ENCODE results near the gene TACSTD2. TPM values are rescaled to one million over a fixed set of nuclear protein-coding genes. Genes with fewer than 3 reads are reported as not detected.
"Not testable (repeated sequence)": the region's sequence is repeated elsewhere in the genome, so short reads cannot be mapped to it uniquely, and the experiment has no call there.

Gene TACSTD2
- total RNA-seq, 3 donors from 2014 or later = 1.1 to 335 (median 230) TPM

GRCh38 chr1:58551186-58552140 lies 25.6 kb downstream of the TACSTD2 start:
- intact Hi-C loops (cut with DNase I; ENCODE audit: low total_unique reads) = no loop called here
- Histone ChIP-seq H3K4me1 (no peaks in the 10 kb centered on the region), H3K4me3 (no peak overlapping the region), H3K9me3 (no peaks in the 10 kb centered on the region), H3K27ac (no peak overlapping the region), H3K27me3 (no peaks in the 10 kb centered on the region), H3K36me3 (no peaks in the 10 kb centered on the region)
- TF ChIP-seq CTCF (IDR thresholded peaks at IDR 0.05) = no peak
- TF ChIP-seq POLR2A (IDR thresholded peaks at IDR 0.05) = no peak
- TF ChIP-seq POLR2AphosphoS5 (IDR thresholded peaks at IDR 0.05) = no peak
- no peak for DNase-seq (ENCODE audit: low spot score in 2 of 2)

DNA sequence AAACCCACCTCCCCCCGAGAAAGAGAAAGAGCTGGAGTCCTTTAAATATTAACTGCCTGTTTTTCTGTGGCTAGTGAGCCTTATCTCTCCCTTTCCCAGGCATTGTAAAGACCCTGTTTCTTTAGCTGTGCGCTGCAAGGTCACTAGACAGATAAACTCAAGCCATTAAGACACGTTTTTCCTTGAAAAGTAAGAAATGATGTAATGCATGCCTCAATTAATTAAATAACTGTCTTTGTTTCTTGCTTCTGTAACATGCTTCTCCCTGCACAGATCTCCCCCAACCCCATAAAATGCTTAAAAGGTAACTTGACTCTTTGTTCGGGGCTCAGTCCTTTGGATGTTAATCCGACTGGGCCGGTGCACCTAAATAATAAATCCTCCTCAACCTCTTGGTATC lies 27.8 kb downstream of the TACSTD2 start:
- H3K27ac ChIP-seq; DNase-seq (ENCODE audit: low spot score in 2 of 2); intact Hi-C loops (cut with DNase I; ENCODE audit: low total_unique reads); H3K9me3 ChIP-seq; H3K36me3 ChIP-seq; H3K27me3 ChIP-seq; H3K4me3 ChIP-seq; H3K4me1 ChIP-seq: not testable (repeated sequence)

DNA sequence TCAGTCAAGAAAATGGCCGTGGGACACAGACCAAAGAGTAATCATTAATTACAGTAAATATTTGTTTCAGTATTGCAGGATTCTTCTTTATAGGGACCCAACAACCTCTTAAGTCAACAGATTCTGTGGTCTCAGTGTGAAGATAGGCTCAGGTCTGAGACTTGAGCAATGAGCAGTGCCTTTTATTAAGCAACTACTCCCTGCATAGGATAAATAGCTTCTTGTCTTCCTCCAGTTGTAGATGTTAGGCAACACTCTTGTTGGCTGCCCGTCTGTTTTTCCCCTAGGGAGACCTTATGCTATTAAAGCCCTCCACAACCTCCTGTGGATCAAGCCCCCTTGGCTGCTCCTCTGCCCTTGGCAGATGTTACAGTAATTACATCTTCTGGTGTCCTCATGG lies 28.7 kb downstream of the TACSTD2 start:
- H3K4me3 ChIP-seq = no peak overlapping the region
- TF ChIP-seq POLR2AphosphoS5 (IDR thresholded peaks at IDR 0.05) (no peak), POLR2A (IDR thresholded peaks at IDR 0.05) (no peak), CTCF (IDR thresholded peaks at IDR 0.05) (no peak)
- DNase-seq (ENCODE audit: low spot score in 2 of 2) = no peak
- no peaks in the 10 kb centered on the region for H3K4me1 ChIP-seq
- H3K36me3 ChIP-seq = no peaks in the 10 kb centered on the region
- no peaks in the 10 kb centered on the region for H3K9me3 ChIP-seq
- H3K27ac ChIP-seq = no peak overlapping the region
- intact Hi-C loops (cut with DNase I; ENCODE audit: low total_unique reads) = no loop called here
- no peaks in the 10 kb centered on the region for H3K27me3 ChIP-seq

DNA sequence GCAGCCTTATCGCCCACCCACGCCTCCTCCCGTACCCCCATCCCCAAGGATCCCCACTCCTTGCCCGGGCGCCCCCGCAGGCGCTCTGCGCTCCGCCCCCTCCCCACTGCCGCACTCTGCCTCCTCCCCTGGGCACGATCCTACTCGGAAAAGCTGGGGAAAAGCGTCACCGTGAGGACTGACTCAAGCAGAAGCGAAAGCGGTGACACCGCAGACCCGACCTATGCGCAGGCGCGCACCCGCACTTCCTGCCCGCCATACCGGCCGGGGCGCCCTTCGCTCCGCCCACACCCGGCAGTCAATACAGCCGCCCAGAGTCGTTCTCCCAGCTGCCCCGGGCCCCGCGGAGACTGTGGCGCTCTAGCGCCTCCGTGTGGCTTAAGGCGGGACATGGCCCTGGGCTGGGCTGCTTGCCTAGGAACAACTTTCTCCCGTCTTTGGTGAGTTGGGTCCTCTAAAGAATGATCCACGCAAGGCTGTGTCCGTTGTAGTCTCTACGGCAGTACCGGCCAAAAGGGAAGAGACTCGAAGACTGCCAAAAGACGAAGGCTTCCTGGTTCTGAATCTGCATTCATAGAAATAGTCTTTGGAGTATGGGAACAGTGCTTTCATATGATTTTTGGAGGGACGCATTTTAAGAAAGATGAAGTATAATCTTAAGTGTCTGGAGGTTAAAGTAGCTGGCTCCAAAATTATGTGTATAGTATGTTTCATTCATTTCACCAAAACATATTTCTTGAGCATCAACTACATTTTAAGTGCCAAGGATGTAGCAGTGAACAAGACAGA lies 30.3 kb downstream of the TACSTD2 start, which contains the start of gene OMA1:
Gene OMA1 (minus strand): TSS at position 207 of the 789 bp plus-strand sequence. CDS start 7,432 bp downstream, outside the sequence.
- intact Hi-C loops (cut with DNase I; ENCODE audit: low total_unique reads) = no loop called here

More for the DNA sequence above, 30.3 kb downstream of the TACSTD2 start, which contains the start of gene OMA1:
- Histone ChIP-seq H3K9me3 (no peaks in the 10 kb centered on the region), H3K36me3 (no peaks in the 10 kb centered on the region), H3K4me3 (peak within 1 kb of the TSS; percentile 72 to 86 (median 82)), H3K4me1 (no peaks in the 10 kb centered on the region), H3K27ac (peak within 1 kb of the TSS; percentile 100), H3K27me3 (no peaks in the 10 kb centered on the region)
- peak; percentile 95 to 96 for DNase-seq (ENCODE audit: low spot score in 2 of 2)
- TF ChIP-seq CTCF (IDR thresholded peaks at IDR 0.05) (peak; percentile 93 to 99 (median 98)), POLR2AphosphoS5 (IDR thresholded peaks at IDR 0.05) (peak; percentile 74 to 96 (median 91)), POLR2A (IDR thresholded peaks at IDR 0.05) (peak; percentile 76)
